Cortex of kidney (tissue), 1 donor: ENCODE measurements around the gene TNIK.
"Not testable (repeated sequence)": the region's sequence is repeated elsewhere in the genome, so short reads cannot be mapped to it uniquely, and the experiment has no call there.

Experiments used
- DNase-seq: peaks from one replicate; lab custom pipeline; 2025; lab: John Stamatoyannopoulos, UW

TNIK gene

DNA sequence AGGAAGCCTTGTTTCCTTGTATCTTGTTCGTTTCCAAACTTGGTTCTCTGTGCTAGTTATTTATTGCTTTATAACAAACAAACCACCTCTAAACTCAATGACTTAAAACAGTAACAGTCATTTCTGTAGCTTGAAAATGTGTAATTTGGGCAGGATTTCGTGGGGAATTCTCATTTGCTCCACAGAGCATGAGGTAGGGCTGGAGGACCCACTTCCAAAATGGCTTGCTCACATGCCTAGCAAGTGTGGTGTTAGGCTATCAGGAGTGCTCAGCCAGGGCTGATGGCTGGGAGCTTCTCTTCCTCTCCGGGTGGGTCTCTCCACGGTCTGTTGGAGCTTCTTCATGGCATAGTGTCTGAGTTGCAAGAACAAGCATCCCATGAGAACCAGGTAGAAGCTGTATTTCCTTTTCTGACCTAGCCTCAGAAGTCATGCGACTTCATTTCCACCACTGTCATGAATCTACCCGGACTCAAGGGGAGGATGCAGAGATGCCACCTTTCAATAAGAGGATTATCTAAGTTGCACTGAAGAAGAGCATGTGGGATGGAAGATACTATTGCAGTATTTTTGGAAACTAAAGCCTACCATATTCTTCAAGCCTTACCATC is 8.2 kb upstream of the TNIK start:
- DNase-seq = no peak

DNA sequence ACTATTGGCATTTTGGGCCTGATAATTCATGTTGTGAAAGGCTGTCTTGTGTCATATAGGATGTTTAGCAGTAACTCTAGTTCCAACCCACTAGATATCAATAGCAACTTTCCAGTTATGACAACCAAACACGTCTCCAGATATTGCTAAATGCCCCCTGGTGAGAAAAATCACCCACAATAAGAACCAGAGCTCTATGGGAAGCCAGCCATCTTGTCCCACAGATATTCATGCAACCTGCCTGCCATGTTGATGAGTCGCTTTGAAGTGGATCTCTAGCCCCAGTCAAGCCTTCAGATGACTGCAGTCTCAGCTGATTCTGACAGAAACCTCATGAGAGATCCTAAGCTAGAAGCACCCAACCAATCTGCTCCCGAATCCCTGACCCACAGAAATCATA is 5.6 kb upstream of the TNIK start:
- DNase-seq = no peak

DNA sequence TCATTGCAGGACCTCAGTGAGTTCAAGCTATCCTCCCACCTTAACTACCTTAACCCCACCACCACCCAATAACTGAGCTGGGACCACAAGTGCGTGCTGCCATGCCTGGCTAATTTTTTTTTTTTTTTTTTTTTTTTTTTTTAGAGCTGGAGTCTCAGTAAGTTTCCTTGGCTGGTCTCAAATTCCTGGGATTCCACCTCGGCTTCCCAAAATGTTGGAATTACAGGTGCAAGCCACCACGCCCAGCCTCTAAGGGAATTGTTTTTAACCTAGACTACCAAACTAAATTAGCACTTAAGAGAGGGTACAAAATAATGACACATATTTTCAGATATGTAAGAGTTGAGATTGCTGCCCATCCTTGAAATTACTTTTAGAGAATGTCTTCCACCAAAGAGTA is 4.3 kb upstream of the TNIK start:
- DNase-seq = no peak

DNA sequence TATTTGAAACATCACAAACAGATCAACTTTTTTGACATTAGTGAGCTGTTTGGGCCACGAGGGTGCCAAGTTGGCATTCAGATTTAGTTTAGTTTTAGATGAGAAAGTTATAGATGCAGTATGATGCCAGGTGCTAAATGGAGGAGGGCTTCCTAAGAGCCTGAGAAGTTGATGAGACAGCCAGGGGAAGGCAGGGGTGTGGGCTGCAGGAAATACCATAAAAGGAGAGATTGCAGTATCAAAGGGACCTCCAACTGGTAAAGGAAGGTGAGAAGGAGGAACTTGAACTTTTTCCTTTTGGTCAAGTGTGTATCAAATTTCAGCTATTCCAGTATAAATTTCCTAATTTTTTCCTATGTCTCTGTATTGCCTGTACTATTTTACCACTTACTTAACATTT is 2.0 kb upstream of the TNIK start:
- no peak for DNase-seq

DNA sequence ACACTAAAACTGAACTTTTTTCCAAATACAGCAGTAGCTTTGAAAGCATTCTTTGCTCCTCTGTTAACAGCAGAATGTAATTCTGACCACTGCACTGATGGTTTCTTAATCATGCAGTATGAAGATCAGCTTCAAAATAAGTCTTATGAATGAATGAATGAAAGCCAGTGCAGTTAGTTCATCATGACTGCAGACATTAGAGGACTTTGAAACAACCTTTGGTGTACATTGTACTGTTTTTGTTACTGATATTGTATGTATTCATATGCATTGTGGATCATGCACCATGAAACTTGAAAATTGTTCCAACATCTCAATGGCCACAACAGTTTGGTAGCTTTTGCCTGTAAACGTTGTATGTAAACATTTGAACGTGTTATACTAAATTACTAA is 1.3 kb upstream of the TNIK start:
- DNase-seq = no peak

DNA sequence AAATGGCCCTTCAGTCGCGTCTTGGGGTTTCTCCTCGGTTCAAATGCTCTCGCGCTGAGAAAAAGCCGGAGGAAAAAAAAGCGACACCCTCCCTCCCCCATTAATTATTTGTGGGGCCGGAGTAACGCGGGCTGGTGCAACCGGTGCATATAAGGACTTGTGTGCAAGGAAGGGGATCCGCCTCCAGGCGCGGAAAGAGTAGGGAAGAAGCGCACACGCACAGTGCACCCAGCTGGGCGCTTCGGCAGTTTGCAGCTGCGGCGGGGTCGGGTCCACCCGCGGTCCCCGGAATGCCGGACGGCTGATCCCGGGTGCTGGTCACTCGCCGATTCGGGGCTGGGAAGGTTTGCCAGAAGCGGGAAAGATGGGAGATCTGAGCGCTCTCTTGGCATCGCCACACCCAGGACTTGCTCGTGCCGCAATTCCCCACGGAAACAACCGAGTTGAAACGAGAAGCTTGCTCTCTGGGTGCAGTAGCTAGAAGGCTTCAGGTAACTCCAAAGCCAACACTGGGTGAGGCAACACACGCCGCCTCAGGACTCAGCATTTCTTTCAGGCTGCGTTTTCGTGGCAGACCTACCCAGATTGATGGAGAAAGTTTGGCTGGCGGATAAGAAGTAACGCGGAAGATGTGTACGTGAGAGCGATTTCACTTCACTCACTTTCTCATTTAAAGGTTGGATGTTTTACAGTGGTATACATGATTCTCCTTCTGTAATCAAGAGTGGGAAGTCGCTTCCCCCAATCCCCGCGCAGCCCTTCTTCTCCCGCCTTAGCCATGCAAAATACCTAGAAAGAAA is 720 bp upstream of the TNIK start:
- no peak for DNase-seq

DNA sequence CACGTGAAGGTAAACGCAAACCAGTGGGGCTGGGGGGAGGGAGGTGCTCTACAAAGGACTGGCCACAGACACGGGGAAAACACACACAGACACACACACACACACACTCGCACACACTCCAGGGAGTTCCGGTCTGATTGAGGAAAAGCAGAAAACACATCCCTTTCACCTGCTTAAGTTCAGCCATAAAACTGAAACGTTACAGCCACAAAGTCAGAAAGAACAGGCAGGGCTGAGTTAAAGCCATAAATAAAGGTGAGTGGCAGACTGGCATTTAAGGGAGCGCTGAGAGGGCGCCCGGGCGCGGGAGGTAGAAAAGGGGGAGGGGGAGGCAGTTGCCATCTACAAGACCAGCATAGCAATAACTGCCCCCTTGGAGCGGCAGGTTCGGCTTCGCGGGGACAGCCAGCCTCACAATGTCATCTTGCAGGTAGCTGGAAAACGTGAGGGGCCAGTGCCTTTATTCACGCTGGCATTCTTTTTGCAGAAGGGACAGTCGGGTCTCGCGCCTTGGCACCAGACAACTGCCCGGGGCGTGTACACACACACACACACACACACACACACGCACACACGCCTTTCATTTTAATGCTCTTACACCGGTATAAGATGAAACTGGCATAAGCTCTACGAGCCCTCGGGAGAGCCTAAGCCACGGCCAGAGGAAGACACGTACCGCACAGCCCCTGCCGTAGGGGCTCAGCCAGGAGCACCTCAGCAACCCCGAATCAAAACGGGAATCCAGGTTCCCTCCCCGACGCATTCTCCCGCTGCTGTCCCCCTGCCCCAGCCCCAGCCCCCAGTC is 866 bp downstream of the TNIK start:
- DNase-seq = no peak

DNA sequence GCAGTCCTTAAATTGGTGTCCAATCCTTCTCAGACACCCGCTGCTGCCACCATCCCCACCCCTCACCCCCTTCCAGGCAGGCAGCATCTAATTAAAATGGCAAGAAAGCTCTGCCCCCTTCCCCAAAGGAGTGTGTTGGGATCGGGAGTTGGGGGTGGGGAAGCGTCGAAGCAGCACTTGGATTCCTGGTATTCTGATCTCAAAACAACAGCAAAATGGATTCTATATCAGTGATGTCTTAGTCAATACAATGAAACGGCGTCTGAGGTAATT is 1.4 kb downstream of the TNIK start:
- DNase-seq = no peak

DNA sequence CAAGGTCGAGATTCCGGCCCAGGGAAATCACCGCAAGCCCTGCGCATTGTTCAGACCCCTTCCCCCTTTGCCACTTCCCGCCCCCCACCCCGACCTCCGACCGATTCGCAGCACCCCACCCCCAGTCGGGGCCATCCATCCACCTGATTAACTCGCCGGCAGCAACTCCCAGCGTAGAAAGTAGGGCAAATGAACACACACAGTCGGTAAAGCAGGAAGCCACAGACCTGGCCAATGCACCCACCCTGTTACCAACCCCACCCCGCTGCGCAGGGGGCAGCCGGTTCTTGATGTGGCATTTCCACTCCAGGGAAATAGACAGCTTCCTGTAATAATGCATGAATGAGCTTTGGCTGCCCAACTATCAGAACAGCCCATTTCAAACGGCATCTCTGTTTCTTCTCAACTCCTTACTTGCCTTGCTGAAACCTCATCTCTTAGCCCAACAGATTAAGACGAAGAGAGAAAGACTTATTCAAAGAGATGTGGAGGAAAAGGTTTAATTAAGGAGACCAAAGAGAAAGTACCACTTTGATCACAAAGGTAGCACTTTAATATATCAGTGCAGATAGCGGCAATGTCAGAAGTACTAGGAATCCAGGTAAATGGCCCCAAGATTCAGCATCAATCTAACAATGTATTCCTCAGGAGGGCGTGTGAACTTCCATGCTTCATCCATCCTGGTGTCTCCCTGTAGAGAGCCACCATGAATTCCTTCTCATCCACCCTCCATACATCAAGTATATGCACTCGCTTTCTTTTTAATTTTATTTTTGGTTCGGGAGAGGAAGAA is 1.9 kb downstream of the TNIK start:
- DNase-seq = no peak

DNA sequence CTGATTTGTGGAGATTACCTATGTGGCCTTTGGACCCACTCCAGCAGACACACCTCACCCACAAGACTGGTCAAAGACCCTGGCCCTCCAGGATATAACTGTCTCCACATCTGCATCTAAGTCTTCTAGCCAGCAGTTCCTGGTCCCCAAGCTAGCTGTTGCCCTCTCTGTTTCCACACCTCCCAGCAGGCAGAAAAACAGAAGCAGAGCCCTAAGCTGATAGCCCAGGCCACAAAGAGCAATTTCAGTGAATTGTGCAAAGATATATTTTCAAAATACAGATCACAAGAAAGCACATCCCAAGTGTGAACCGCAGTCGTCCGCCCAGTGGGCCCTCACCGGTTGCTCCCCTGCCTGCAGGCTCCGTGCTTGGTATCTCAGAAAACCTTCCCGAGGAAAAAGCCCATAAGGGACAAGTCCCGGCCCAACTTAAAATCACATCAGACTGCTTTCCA is 2.6 kb downstream of the TNIK start:
- DNase-seq = no peak

DNA sequence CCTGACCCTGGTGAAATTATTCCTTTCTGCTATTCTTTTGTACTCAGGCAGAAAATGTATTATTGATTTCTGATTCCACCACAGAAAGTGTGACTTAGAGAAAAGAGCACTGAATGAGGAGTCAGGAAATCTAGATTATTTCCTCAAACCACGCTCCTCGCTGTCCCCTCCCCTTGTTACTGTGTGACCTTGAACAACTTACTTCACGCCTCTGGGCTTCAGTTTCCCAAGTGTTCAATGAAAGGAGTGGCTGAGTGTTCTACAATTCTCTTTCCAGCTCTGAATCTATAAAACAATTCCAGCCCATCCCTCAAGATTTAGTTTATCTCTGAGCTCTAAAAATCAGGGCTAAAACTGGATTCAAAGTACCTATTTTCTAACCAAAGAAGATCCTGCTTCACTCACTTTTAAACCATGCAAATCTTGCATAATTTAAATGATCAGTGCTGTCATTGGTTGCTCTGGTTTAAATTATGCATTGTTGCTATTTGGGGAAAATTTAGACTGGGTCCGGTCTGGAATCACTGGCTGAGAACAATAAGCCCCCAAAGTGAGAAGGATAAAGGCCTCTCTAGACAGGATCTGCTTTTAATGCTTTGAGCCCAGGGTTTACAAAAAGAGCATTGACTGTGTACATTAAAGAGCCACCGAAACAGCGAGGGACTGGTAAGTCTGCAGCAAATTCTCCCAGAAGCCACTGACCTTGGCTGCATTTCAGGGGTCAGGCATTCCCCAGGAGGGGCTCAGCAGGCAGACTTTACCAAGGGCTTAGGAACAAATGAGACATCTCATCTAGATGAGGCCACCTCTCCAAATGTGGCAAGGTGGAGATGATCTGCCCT is 3.2 kb downstream of the TNIK start:
- DNase-seq = no peak

DNA sequence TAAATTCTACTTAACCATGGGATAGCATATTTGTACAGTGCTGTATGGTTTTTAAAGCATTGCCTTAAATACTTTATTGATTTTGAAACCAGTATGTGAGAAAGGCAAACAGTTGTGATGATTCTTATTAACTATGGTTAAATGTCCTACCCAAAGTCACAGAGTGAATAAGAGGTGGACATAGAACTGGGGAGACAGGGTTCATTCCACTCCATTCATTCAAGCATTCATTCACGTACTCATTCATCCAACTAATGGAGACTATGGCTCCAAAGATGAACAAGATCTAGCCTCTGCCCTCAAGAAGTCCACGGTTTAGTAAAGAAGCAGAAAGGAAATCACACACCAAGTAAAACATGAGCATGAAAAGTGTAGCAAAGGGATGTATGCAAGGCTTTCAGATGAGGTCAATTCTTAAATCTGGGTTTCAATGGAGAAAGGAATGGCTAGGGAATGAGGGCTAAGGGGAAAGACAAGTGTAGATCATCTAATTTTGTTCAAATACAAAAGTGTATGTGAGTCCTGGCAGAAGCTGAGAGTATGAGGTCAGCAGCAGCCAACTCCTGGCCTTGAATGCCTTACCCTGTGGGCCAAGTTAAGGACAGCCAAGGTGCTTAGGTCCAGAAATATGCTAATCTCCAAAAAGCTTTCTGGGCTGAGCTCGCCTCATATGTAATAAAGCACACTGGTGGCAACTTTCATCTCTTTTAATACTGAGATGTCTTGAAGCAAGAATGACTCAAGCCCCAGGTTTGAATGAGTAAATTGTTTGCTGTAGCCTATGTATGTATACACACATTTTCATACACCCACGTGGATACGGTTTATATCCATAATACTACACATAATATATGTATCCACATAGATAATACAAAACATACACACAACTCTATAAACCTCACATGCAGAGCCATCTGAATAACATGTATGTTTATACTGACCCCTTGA is 4.3 kb downstream of the TNIK start:
- no peak for DNase-seq

DNA sequence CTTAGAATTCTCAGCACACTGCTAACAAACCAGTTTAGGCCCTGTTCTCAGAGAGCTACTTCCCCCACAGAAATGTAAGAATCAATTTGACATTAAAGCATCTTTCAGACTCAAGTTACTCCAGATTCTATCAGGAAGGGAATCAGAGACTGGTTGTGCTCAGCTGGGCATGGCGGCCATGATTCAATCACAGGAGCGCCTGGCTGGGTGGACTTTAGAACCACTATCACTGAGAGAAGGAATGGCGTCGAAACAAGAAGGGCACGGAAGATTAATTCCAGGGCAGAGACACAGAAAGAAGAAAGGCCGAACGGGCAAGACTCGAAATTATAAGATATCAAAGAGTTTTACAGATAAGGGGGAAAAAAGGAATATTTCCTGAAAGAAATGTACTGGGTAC is 6.2 kb downstream of the TNIK start:
- DNase-seq = no peak

DNA sequence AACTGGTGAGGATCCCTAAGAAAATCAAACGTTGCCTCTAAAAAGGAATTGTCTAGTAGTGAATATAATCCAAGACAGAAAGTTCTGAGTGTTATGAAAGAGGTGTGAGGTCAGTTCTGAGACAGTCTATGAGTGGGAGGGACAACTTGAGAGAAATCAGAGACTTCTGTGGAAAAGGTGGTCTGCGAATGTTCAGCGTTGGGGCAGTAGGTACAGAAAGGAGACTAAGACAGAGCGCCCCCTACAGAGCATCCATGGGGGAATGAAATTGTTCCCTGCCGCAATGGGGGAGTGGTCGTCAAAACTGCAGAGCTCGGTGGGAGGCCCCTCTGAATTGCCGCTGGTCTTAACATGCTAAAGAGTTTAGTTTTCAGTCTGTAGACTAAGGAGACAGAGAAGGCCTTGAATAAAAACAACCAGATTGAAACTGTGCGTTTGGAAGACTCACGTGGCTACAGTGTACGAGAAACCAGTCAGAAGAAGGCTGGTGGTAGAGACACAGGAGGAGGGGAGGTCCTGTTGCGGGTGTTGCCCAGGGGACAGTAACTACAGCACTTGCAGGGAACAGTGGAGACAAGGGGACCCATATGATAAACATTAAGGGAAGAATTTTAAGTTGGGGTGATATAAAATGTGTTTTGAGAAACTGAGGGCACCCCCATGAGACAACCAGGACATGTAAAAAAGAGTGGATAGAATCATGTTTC is 6.9 kb downstream of the TNIK start:
- DNase-seq = no peak

DNA sequence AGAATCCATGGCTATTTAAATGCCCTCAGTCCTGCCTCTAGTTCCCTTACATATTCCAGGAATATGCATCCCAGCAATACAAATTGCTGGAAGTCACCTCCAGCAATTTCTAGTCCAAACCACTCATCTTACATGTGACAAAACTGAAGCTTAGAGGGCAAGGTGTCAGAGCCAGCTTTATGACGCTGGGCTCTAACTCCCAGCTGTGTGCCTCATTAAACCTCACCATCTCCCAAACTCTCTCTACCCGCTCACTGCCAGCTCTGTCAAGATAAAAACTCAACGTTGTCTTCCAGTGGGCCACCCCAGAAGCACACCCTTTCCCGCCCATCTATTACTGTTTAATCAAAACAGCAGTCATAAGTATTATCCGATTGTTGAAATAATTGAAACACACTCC is 7.9 kb downstream of the TNIK start:
- DNase-seq = no peak

DNA sequence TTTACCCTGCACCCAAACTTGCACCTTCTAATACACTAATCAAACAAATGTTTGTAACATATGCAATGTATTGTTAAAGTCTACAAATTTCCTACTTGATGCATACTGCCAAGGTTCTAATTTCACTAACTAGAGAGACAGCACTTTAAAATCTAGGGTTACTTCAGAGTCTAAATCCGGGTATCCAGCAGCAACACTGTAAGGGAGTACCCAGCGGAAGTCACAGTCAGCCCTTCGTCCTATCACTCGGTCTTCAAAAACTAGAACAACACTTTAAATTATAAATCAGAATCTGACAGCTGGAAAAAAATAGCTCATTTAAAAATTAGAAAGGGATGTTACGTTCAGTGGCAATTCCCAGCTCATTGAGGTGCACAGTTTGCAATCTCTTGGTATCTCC is 8.3 kb downstream of the TNIK start:
- no peak for DNase-seq

DNA sequence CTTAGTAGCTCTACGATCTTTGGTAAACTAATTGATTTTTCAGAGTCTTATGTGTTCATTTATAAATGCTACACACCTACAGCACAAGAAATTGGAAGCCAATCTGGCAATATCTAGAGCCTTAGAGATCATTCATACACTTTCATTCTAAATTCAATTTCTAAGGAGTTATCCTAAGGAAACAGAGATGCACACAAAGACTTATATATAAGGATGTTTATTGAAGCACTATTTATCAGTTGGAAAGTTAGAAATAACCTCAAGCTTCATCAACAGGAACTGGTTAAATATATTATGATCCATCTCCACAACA is 12.7 kb downstream of the TNIK start:
- not testable (repeated sequence) for DNase-seq

DNA sequence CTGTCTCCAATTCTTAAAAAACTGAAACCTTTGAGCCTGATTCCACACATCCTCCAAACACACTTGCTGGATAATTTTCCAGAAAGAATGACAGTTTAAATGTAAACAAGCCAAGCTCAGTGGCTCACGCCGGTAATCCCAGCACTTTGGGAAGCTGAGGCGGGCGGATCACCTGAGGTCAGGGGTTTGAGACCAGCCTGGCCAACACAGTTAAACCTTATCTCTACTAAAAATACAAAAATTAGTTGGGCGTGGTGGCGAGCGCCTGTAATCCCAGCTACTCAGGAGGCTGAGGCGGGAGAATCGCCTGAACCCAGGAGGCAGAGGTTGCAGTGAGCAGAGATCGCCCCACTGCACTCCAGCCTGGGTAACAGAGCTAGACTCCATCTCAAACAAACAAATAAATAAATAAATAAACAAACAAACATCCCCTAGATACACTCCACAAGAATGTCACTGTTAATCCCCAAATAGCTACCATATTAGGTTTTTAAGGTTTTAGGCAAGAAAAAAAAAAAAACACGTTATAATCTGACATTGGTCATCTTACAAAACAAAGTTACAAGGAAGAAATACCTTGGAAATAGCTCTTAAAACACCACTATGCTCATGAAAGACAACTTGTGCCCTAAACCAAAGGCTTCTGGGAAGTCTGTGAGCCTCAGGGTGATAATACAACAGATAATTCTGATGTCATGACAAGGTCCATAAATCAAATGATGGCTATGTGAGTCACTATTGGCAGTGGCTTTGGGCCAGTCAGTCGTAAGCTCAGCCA is 13.2 kb downstream of the TNIK start:
- no peak for DNase-seq

DNA sequence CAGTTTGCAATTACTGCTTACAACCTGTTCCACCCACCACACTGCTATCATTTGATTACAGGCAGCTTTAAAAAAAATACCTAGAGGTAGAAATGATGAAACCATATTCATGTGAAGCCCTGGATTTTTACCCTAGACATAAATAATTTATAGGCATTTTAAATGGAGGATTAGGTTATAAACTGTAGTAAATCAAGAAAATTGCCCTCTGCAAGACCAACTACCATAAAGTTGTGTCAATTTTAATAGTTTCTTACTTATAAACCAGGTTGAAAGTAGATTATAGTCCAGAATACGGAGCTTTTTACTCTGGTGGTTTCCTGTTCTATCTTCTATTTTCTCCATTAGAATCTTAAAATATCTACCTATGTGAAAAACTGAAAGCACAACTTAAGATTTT is 13.9 kb downstream of the TNIK start:
- DNase-seq = no peak
